Stimulated activated naive CD4-positive, alpha-beta T cell treated with Interleukin-2 at 50 U/mL for 16 hours (primary cell): ENCODE results near the gene RAPGEF4.
"Not testable (repeated sequence)": the region's sequence is repeated elsewhere in the genome, so short reads cannot be mapped to it uniquely, and the experiment has no call there.

Experiments used
- DNase-seq: peaks from one replicate; lab custom pipeline; 2025; lab: John Stamatoyannopoulos, UW

The RAPGEF4 gene

GRCh38 chr2:172774302-172774701 lies 38.7 kb downstream of the RAPGEF4 start:
- DNase-seq, result no peak

- DNase-seq, result no peak
These were observed 39.7 kb downstream of the RAPGEF4 start for GRCh38 chr2:172775319-172775718.

- no peak for DNase-seq
These were observed 41.8 kb downstream of the RAPGEF4 start for GRCh38 chr2:172777431-172777830.

- DNase-seq, result no peak
These were observed 47.0 kb downstream of the RAPGEF4 start for GRCh38 chr2:172782506-172783164.

- DNase-seq, result no peak
These were observed 47.7 kb downstream of the RAPGEF4 start for GRCh38 chr2:172783165-172783898.

GRCh38 chr2:172788871-172789270 lies 53.2 kb downstream of the RAPGEF4 start:
- no peak for DNase-seq

- DNase-seq, result no peak
These were observed 54.8 kb downstream of the RAPGEF4 start for GRCh38 chr2:172790404-172790803.

GRCh38 chr2:172791953-172792352 lies 56.3 kb downstream of the RAPGEF4 start:
- DNase-seq, result no peak

GRCh38 chr2:172792711-172793110 lies 57.1 kb downstream of the RAPGEF4 start:
- no peak for DNase-seq

GRCh38 chr2:172803308-172803707 lies 67.7 kb downstream of the RAPGEF4 start:
- DNase-seq, result not testable (repeated sequence)

- DNase-seq, result no peak
These were observed 68.8 kb downstream of the RAPGEF4 start for GRCh38 chr2:172804423-172804822.

- DNase-seq, result no peak
These were observed 70.8 kb downstream of the RAPGEF4 start for GRCh38 chr2:172806493-172806892.

- DNase-seq, result no peak
These were observed 71.4 kb downstream of the RAPGEF4 start for GRCh38 chr2:172806996-172807395.

GRCh38 chr2:172808156-172808555 lies 72.5 kb downstream of the RAPGEF4 start:
- no peak for DNase-seq

- no peak for DNase-seq
These were observed 75.4 kb downstream of the RAPGEF4 start for GRCh38 chr2:172811027-172811426.

GRCh38 chr2:172812158-172812744 lies 76.6 kb downstream of the RAPGEF4 start:
- no peak for DNase-seq

- DNase-seq, result no peak
These were observed 77.8 kb downstream of the RAPGEF4 start for GRCh38 chr2:172813314-172813888.

GRCh38 chr2:172817411-172817810 lies 81.8 kb downstream of the RAPGEF4 start:
- DNase-seq, result no peak

- no peak for DNase-seq
These were observed 84.3 kb downstream of the RAPGEF4 start for GRCh38 chr2:172819943-172820342.

GRCh38 chr2:172821370-172822338 lies 86.0 kb downstream of the RAPGEF4 start:
- DNase-seq, result no peak

GRCh38 chr2:172822585-172822984 lies 86.9 kb downstream of the RAPGEF4 start:
- DNase-seq, result no peak
